Activated T-cell treated with anti-CD3 and anti-CD28 coated beads for 48 hours (primary cell): ENCODE results near the gene RPS14.
"Not testable (repeated sequence)": the region's sequence is repeated elsewhere in the genome, so short reads cannot be mapped to it uniquely, and the experiment has no call there.

Source experiments
- DNase-seq: peaks from one replicate; pipeline ENCODE4 v3.0.0-alpha.2; 2020; ENCODE audit warnings: low read depth

Gene RPS14

DNA sequence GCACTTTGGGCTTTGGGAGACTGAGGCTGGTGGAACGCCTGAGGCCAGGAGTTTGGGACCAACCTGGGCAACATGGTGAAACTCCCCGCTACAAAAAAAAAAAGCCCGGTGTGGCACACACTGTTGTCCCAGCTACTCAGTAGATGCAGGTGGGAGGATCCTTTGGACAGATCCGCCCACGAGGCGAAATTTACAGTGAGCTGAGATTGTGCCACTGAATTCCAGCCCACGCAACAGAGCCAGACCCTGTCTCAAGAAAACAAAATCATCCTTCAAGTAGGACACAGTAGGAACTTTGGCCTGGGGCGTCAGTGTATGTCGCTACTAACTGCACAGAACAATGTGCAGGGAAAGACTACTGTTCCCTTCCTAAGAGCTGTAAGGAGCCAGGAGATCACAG lies 4.8 kb downstream of the RPS14 start:
- no peak for DNase-seq

DNA sequence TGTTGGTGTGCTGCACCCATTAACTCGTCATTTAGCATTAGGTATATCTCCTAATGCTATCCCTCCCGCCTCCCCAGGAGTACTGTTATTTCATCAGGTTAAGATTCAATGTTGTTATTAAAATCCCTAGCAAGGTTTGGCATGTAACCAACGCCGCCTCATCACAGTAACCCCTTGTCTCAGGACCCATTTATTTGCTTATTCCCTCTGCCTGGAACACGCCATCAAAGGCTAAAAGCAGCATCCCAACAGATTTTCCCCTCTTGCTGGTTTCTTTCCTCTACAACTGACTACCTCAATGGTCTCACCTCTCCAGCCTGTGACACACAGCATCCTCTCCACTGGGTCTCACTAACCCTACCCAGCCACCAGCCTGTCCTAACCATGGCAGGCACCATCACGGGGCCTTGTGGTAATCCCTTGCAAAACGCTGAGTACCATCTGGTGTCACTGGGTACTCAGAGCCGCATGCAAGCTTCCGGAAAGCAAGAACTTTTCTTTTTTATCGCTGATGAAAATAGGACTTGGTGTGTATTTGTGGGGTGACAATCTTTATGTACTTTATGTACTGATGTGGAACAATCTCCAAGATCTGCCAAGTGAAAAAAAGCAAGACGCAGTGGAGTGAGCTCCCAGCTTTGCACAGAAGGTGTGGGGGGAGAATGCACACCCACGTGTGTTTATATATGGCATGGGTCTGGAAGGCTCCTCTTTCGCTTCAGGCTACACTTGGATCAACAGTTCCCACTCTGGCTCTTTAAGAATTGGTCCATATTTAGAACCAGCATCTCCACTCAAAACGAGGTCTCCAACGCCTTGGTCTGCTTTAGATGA lies 6.1 kb downstream of the RPS14 start:
- DNase-seq, result no peak

DNA sequence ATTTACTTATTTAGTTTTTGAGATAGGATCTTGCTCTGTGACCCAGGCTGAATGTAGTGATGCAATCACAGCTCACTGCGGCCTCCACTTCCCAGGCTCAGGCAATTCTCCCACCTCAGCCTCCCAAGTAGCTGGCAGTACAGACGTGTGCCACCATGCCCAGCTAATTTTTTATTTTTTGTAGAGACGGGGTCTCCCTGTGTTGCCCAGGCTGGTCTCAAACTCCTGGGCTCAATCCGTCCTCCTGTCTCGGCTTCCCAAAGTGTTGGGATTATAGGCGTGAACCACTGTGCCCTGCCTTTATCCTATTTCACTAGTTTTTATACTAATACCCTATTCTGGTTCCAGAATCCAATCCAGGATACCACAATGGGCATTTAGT lies 6.8 kb downstream of the RPS14 start:
- no peak for DNase-seq

DNA sequence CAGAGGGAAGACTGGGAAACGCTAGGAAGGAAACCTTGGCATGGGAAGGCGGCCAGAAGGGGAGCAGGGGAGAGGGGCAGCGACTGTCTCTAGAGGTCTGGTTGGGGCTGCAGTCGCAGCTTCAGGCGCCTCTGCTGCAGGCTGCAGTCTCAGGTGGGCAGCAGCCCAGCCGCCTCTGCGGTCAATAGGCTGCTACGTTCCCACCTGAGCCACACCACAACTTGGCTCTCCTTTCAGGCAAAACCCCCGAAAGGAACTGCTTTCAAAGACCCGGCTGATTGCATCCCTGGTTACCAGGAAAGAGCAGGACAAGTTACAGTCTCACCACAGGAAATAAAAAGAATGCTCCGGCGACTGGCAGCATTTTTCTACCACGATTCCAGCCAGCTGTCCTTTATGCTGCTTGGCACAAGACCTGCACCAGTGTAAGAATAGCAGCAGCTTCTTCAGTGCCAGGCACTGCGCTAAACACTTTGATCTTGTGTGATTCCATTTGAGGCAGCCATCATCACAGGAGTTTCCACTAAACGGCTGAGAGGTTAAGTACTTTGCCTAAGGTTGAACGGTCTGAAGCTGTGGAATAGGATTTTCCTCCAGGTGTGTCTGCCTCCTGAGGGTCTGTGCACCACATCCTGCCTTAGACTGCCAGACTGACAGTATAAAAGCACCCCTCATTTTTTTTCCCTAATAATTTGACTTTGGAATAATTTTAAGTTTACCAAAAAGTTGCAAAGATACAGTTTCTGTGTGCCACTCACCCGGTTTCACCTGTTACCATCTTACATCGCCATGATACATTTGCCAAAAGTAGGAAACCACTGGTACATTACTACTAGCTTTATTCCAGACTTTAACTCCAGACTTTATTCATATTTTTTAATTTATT lies 7.5 kb downstream of the RPS14 start:
- no peak for DNase-seq

DNA sequence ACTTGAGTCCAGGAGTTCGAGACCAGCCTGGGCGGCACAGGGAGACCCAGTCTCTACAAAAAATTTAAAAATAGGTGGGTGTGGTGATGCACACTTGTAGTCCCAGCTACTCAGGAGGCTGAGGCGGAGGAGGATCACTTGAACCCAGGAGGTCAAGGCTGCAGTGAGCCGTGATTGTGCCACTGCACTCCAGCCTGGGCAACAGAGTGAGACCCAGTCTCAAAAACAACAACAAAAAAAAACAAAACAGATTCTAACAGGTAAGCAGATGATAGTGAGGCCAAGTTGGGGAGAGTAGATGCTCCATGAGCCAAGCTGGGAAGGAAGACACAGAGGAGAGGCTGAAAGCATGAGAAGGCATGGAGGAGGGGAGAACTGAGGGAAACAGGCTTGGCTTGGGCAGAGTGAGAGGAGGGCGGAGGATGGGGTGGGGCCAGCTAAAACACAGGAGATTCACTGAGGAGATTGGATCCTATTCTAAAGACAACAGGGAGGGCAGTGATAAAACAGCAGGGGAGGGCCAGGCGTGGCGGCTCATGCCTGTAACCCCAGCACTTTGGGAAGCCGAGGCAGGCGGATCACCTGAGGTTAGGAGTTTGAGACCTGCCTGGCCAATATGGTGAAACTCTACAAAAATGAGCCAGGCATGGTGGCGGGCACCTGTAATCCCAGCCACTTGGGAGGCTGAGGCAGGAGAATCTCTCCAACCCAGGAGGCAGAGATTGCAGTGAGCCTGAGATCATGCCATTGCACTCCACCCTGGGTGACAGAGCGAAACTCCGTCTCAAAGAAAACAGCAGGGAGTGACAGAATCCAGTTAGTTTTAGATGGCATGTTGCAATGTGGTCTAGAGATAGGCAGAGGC lies 8.4 kb downstream of the RPS14 start:
- DNase-seq, result no peak

DNA sequence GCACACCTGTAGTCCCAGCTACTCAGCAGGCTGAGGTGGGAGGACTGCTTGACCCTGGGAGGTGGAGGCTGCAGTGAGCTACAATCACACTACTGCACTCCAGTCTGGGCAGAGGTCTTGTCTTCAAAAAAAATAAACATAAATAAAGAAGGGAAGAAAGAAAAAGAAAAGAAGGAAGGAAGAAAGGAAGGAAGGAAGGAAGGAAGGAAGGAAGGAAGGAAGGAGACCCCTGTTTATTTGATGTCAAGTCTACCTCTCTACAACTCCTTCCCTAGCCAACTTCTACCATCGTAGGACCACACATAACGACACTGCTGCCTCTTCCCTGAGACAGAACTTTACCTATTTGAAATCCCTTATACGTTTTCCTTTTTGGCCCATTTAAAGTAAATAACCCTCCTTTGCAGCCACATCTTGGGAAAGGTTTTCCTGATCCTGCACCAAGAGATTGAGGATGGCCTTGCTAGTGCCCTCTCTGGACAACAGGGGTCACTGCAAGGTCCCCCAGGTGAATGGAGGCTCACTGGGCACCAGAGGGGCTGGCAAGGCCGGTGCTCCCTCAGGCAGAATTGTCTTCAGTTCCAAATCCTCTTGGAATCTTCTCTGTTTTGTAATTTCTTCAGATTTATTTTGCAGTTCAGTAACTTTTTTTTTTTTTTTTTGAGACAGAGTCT lies 10.5 kb downstream of the RPS14 start:
- DNase-seq, result no peak

DNA sequence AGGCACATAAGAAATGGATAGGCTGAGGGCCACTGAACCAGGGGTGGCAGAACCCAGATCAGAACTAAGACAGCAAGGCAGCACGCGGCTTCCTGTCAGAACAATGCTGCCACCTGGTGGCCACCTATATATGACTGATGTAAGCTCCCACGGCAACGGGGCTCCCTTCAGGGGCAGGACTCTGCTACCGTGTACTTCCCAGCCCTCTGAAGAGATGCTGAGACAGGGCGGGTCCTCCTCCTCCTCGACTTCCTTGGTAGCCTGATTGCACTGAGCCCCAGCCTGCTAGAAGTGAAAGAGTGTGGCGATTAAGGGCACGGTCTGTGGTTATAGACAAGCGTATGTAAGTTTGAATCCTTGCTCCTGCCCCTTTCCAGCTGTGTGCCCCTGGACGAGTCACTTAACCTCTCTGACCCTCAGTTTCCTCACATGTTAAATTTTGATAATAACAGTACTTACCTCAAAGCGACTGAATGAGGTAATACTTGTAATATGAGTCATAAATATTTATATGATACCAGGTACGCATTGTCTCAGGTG lies 13.3 kb downstream of the RPS14 start:
- DNase-seq, result peak; percentile 84

DNA sequence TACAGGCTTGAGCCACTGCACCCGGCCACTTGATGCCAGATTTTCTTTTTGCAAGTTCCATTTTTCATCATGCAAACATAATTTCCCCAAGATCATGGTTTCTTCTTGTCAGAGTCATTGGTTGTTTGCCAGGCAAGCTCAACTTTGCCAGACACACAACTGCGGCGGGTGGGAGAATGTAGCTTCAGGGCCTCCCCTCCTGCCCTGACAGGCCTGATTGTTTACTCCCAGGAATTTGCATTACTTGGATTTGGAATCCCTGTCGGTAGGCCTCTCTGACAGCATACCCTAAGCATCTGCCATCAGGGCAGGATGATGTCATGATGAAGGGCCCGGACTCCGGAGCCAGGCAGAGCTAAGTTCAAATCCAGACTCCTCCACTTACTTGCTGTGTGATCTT lies 15.1 kb downstream of the RPS14 start:
- DNase-seq, result no peak

DNA sequence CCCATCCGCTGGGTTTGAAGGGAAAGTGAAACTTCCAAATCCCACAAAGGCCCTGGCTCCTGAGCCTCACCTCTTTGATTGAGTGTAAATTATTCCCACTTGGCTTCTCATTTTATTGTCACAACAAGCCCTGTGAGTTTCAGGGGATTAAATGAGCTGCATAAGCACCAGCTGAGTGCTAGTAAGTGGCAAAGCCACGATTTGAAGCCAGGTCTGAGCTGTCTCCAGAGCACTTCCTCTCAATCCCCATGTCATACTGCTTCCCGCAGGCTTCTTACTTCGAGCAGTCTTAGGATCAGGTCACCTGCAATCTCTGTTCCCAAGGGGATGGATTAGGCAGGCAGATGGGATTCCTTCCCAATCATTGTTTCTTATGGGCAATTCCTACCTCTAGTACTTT lies 18.0 kb downstream of the RPS14 start:
- no peak for DNase-seq

DNA sequence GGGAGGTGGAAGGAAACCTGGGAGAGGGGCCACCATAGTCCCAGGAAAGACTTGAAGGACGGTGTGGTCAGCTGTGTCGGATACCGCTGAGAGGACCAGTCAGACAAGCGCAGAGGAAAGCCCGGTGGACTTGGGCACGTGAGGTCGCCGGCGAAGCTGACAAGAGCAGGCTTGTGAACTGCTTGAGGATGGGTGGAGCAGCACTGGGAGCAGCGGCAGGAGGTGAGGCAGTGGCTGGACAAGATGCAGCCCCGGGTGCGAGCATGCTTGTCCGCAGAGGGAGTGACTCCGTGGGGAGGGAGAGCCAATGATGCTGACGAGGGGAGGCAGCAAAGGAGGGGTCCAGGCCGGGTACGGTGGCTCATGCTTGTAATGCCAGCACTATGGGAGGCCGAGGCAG lies 18.5 kb downstream of the RPS14 start:
- no peak for DNase-seq

DNA sequence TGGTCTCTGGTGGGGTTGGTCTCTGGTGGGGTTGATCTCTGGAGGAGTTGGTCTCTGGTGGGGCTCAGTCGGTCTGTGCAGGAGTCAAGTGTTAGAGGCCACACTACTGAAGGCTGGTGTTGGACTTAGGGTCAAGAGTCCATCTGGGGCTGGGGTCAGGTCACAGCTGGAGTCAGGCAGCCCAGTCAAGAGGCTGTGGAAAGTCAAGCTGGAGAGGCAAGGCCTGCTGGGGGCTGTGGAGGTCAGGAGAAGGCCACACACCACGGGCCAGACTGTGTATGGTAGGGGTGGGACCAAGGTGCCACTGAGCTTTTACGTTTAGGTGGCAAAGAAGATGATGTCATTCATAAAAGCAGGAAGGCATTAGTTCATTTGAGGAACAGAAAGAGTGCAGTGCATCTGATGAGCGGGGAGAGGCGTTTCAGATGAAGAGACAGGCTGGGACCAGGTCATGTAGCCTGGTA lies 20.1 kb downstream of the RPS14 start:
- DNase-seq, result no peak

DNA sequence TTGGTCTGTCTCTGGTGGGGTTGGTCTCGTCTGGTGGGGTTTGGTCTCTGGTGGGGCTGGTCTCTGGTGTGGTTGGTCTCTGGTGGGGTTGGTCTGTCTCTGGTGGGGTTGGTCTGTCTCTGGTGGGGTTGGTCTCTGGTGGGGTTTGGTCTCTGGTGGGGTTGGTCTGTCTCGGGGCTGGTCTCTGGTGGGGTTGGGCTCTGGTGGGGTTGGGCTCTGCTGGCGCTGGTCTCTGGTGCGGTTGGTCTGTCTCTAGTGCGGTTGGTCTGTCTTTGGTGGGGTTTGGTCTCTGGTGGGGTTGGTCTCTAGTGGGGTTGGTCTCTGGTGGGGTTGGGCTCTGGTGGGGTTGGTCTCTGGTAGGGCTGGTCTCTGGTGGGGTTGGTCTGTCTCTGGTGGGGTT lies 20.6 kb downstream of the RPS14 start:
- no peak for DNase-seq

DNA sequence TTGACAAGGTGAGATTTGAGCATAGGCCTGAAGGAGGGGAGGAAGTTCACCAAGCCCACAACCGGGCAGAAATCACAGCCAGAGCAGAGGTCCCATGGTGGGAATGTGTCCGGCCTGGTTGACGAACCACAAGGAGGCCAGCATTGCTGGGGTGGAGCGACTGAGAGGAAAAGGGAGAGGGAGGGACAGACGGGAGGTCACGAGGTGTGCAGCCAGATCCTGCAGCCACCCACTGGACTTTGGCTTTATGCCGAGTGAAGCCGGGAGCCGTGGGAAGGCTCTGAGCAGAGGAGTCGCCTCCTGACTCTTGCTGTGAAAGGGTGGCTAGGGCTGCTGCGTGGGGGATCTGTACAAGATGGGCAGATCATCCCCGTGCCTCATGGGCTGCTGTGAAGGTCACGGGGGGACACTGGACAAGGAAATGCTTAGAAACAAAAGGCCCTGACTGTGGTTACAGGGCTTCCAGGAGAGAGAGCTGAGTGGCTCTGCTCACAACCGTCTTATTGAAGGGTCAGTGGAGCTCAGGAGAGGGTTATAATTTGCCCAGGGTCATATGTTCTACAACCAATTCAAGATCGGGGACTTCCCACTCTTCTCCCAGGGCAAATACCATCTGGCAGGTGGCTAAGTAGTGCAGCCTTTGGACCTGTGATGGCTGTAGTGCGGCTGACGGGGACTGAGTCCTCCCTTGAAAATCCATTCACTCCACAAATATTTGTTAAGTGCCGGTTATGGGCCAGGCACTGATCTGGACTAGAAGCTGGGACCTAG lies 21.2 kb downstream of the RPS14 start:
- DNase-seq, result no peak

DNA sequence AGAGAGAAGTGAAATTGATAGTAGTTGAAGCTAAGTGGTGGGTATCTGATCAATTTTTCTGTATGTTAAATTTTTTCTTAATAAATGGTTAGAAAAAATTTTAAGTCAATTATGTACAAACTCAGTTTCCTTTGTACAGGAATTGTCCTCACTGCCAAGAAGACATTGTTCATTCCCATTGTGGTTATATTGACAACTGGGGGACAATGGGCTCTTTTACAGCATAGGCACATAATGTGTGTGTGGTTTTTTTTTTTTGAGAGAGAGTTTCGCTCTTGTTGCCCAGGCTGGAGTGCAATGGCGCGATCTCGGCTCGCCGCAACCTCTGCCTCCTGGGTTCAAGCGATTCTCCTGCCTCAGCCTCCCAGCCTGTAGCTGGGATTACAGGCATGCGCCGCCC lies 23.4 kb downstream of the RPS14 start:
- not testable (repeated sequence) for DNase-seq

DNA sequence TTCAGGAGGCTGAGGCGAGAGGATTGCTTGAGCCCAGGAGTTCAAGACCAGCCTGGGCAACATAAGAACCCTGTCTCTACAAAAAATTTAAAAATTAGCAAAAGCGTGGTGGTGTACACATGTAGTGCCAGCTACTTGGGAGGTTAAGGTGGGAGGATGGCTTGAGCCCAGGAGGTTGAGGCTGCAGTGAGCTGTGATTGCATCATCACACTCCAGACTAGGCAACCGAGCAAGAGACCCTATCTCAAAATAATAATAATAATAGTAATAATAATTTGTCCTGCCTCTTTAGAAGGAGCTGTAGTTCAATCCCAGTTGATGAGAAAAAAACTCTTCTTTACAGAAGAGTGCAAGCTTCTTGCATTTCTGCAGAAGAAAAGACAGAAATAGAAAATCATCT lies 26.8 kb downstream of the RPS14 start:
- no peak for DNase-seq

DNA sequence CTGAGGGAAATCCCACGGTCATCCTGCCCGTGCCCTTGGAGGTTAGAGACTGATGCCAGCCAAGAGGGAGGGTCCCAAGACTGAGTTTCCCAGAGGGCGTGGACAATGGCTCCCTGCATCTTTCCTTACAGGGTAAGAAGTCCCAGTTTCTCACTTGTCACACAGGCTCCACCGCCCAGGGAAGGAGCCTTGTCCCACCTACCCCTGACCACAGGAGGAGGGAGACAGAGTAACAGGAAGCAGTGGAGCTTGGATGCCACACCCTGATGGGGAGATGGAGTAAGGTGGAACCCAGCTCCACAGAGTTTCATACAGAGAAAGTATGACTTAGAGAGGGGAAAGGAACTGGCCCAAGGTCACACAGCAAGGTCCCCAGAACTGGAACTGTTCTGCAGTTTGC lies 27.5 kb downstream of the RPS14 start:
- DNase-seq, result no peak

DNA sequence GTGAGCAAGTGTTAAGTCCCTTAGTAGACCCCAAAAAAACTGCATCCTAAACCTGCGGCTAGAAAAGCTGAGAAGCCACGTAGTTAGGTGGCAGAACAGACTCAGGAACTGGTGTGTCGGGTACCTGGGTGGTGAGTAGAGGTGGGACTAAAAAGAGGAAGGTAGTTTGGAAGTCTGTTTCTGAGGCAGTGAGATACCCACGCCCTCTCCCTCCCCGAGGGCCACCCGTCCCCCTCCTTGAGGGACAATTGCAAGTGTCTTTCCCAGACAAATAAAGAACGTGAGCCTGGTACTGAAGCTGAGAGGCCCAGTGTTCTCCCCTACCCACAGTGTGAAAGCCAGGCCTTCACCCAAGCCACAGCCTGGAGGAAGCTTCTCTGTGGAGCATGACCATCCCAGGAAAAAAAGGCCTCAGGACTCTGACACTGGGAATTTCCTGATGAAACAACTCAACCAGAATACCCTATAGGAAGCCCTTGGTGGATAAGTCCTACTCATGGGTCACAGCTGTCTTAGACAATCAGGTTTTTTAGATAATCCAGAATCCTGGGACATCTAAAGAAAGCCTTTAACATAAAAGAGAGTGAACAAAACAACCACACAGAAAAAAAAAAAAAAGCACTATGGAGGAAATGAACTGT lies 29.8 kb downstream of the RPS14 start:
- no peak for DNase-seq

DNA sequence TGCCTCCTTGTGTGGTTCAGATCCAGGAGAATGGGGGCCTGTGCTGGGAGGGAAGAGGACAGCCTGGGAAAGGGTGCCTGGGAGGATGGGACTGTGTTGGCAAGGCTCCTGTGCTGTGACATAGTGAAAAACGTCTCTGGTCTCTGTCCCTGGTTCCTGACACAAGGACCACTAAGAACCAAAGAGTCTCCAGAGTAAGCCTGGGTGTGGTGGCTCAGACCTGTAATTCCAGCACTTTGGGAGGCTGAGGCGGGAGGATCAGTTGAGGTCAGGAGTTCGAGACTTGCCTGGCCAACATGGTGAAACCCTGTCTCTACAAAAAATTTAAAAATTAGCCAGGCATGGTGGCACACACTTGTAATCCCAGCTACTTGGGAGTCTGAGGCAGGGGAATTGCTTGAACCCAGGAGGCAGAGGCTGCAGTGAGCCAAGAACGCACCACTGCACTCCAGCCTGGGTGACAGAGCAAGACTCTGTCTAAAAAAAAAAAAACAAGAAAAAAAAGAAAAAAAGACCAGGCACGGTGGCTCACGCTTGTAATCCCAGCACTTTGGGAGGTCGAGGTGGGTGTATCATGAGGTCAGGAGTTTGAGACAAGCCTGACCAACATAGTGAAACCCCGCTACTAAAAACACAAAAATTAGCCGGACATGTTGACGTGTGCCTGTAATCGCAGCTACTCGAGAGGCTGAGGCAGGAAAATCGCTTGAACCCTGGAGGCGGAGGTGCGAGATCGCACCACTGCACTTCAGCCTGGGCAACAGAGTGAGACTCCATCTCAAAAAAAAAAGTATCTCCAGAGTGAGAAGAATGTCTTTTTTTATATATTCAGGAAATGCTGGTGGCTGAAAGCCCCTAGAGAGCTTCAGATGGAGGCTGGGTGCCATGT lies 35.4 kb downstream of the RPS14 start:
- not testable (repeated sequence) for DNase-seq
